Activated CD8-positive, alpha-beta memory T cell treated with anti-CD3 and anti-CD28 coated beads, Interleukin-2, amount 50 U/mL, for 1 hour (primary cell): ENCODE results near the gene CANT1.
A peak's percentile ranks its signal among the peaks of the same experiment; 100 is the strongest.
"Not testable (repeated sequence)": the region's sequence is repeated elsewhere in the genome, so short reads cannot be mapped to it uniquely, and the experiment has no call there.

Source experiments
- DNase-seq: peaks from one replicate; pipeline ENCODE4 v3.0.0-alpha.2; 2020; ENCODE audit errors: extremely low read depth

Gene CANT1

GRCh38 chr17:78977681-78977943 is 32.0 kb downstream of the CANT1 start:
- DNase-seq, result no peak

- no peak for DNase-seq
Observed at GRCh38 chr17:78976907-78977680, 32.5 kb downstream of the CANT1 start.

GRCh38 chr17:78974635-78975591 is 34.7 kb downstream of the CANT1 start:
- DNase-seq, result no peak

DNA sequence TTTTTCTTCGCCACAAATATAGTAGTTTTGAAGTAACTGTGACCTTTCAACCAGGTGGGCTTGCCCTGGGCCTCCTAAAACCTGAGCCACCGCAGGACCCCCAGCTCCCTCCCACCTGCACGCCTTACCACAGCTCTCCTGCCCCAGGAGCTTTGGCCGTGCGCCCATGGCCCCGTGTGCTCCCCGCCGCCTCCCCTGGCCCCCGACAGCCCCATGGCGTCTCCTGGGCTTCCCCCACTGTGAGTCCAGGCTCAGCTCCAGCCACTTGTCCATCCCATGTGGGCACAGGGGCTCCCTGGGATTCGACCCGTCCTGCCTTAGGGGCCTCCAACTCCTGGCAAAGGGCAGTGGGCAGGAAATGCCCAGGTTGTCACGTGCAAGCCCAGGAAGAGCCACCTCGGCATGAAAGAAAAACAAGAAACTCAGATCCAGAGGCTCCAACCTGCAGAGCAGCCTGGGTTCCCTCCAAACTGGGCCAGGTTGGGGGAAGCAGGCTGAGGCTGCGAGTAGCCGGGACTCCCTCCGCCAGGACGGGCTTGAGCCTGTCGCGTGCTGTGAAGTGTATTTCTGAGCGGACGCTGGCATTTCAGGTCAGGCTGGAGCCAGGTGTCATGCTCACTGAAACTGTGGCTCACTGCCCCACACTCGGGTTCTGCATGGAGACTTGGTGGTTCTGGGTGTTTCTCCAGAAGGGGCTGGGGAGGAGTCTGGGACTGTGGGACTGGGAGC is 35.6 kb downstream of the CANT1 start:
- no peak for DNase-seq

GRCh38 chr17:78973196-78973595 is 36.4 kb downstream of the CANT1 start:
- no peak for DNase-seq

- no peak for DNase-seq
Observed at GRCh38 chr17:78972507-78973105, 37.0 kb downstream of the CANT1 start.

DNA sequence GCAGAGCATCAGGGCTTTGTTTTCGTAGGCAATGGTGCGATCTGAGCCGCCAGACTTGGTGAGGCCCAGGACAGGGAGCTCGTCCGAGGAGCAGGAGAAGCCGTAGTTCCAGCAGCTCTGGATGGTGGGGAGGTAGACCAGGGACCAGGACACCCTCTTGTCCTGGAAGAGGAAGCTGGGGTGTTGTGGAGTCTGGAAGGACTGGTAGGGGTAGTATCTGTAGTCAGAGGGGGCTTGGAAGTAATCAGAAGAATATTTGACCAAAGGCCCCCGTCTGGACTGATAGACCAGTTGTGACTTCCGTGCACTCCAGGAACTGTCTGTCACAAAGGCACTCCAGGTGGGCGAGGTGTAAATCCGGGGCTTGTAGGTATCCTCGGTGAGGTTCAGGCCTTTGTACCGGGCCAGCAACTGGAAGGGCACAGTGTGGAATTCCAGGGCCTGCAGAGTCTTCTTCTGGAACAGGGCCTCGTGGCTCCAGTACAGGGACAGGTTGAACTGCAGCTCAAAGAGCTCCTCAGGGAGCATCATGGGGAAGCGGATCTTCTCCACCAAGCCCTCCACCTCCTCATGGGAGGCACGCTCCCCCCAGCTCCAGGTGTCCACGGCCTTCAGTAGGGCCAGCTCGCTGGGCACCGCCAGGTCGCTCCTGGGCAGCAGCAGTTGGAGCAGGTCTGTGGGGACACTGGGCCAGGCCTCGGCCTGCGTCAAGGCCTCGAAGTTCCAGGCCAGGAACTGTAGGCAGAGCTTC is 37.6 kb downstream of the CANT1 start:
- DNase-seq, result no peak

DNA sequence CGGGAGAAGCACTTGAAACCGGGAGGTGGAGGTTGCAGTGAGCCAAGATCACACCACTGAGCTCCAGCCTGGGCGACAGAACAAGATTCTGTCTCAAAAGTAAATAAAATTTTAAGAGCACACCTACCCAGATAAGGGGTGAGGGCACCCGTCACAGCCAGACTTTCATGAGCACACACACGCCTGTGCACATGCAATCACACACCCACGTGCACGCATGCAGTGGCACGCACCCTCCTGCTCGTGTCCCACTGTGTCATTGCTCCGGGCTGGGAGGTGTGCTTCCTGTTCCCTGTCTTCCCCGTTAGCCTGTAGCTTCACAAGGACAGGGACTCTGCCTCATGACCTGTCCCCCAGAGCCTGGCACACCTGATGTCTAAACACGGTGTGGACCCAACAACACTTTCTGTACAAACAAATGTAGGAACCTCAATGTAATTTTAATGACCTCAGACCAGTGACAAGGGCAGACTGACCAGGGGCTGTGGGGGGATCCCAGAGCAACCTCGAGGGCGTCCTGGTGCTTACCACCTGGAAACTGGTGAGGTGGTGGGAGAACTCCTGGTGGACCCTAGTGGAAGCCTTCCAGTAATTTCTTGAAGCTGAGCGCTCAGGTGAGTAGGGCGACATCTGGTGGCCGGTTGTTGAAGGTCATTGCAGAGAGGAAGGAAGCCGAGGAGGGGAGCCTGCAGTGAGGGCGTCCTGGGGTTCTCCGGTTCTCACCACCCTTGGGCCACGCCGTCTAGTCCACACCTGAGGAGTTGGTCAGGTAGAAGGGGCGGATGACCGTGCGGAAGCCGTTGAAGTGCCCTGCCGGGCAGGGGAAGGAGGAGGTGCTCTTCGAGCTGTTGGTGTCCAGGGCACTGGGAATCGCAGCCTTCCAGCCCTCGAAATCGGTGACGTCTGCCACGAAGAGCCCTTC is 38.5 kb downstream of the CANT1 start:
- peak; percentile 45 for DNase-seq

DNA sequence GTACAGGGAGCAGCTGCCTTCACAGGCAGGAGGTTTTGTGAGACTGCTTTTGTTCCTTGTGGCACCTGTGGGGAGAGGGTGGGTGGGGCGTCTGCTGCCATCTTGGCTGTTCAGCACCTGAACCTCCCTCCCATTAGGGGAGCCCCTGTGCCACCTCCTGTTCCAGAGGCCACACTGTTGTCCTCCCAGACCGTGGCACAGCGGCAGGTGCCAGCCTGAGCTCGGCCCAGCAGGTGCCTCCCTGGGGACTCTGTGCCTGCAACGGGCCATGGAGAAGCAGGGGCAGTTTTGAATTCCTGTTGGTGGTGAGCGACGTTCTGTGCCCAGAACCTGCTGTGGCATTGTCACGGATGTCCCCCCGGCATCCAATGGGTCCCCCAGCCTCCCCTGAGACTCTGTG is 39.7 kb downstream of the CANT1 start:
- DNase-seq, result no peak

DNA sequence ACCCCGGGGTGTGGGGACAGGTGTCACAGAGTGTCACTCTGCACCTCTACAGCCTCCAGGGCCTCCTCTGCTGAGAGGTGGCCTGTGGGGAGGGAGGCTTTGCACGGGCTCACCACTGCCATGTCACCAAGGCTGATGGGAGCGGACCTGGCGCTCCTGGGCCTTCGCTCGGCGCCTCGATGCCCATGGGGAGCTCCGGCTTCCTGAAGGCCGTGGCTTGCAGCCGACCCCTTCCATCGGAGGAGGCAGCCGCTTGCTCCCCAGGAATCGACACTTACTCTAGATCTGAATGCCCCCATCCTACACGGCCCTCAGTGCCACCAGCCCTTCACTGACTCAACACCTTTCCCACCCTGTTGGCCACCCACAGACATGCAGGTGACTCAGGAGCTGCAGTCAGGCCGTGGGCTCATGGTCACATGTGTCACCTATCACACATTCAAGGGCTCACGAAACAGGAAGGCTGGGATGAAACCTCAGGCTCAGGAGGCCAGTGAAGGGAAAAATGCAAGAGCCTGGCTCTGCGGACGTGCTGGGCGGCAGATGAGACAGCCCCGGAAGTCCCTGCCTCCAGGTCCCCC is 41.7 kb downstream of the CANT1 start:
- no peak for DNase-seq

GRCh38 chr17:78966910-78967600 is 42.5 kb downstream of the CANT1 start:
- no peak for DNase-seq

GRCh38 chr17:78966123-78966813 is 43.3 kb downstream of the CANT1 start:
- no peak for DNase-seq

DNA sequence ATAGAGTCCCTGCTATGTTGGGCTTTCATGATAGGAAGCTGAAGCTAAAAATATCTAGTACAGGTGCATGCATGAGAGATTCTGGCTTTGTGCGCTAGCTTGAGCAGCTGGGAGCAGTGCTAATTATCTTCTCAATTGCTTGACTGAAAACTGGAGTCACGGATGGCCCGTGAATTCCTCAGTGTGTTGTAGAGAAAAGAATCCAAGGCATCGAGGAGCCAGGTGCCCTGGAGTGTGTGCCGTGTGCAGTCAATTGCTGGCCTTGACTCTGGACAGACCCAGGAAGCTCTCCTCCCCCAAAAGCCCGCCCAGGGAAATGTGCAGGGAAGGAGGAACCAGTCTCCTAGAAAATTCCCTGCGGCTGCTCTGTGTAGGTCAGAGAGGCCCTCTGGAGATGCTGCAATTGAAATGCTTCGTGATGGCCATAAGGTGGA is 44.1 kb downstream of the CANT1 start:
- no peak for DNase-seq

- DNase-seq, result no peak
Observed at GRCh38 chr17:78963378-78963777, 46.2 kb downstream of the CANT1 start.

GRCh38 chr17:78962984-78963348 is 46.6 kb downstream of the CANT1 start:
- DNase-seq, result not testable (repeated sequence)

DNA sequence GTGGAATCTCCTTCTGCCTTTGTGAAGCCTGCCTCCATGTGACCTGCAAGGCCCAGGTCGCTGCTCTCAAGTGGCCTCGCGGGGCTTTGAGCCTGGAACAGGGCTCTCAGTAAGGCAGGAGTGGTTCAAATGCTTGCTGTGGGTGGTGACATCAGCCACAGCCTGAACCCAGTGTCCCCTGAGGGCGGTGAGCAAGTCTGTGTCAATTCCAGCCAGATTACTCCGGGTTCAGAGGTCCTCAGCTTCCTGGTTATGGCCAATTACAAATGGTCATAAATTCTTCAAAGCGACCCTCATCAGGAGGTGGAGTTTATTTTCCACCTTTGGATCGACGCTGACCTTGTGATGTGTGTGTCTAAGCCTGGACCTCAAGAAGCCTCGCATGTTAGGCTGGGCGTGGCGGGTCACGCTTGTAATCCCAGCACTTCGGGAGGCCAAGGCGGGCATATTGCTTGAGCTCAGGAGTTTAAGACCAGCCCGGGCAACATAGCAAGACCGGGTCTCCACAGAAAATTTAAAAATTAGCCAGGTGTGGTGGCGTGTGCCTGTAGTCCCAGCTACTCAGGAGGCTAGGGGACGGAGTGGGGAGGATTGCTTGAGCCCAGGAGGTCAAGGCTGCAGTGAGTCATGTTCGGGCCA is 47.1 kb downstream of the CANT1 start:
- no peak for DNase-seq

- no peak for DNase-seq
Observed at GRCh38 chr17:78961571-78961970, 48.0 kb downstream of the CANT1 start.

DNA sequence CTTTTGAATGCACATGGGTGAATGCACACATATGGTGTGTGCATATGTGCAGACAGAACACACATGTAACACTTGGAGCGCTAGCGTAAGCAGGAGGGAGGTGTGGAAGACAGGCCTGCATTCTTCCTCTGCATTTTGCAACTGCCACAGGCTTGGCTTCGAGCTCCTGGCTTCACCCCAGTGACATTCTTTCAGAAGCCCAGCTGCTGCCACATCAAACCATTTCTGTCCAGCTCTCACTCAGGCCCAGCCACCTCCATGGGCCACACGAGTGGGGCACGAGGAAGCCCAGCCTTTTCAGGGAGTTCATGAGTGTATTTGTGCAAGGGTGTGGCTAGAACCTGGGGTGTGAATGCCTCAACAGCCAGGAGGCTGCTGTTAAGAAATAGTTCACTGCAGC is 48.6 kb downstream of the CANT1 start:
- no peak for DNase-seq
